ENCODE data around the gene WWTR1. TPM values are rescaled to one million over a fixed set of nuclear protein-coding genes. Genes with fewer than 3 reads are reported as not detected.
A peak's percentile ranks its signal among the peaks of the same experiment; 100 is the strongest.

The WWTR1 gene
- total RNA-seq, 1 donor from 2014 or later = 6.1 TPM

DNA sequence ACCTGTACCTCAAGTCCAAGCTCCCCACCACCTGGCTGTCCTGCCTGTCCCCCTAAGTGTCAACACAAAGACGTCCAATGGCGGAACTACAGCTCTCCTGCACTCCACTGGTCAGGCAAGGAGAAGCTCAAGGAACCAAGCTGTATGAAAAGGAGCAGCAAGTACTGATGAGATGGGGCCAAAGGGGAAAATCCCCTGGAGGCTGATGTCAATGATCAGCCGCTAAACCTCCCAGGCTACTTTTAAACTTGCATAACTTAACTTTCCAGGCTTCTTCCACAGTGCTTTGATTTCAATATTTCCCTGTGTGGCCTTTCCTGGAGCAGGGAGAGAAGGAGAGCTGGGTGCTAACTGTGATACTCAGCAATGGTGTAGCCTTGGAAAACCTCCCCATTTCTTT is 148.3 kb downstream of the WWTR1 start:
- no peak for DNase-seq (ENCODE audit: low spot score in 2 of 2)
- FAIRE-seq = no peak

DNA sequence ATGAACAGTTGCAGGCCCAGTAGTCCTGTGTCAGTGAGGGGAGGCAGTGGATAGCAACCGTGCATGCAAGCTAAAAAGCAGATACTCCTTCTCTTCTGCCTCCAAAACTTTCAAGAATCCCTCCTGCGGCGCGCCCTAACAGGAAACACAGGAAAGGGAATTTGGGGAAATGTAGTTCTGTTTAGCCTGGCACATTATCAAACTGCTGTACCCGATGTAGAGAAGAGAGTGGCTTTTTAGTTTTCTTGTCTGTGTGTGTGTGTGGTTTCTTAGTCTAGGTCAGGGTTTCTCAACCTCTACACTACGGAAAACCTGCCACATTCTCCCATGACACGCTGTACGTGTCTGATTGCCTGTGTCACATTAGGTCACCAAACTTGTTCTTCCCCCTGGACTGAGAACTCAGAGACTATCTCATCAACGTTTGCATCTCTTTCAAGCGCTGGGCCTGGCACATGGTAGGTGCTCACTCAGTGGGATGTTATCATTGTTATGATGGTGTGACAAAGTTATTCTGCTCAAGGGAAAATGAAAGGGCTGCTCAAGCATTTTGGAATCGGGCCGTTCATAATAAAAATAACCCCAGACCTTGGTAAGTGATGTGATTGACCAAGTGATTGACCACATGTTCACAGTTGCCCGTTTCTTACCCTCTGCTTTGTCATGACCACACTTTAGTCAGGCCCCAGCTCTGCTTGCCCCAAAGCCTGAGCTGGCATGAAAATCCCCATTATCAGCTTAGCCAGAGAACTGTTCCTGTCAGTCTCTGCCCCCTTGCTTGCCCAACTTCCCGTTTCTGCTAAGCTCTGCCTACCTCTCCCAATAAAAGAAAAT is 150.1 kb downstream of the WWTR1 start:
- DNase-seq (ENCODE audit: low spot score in 2 of 2) = no peak
- no peak for FAIRE-seq

DNA sequence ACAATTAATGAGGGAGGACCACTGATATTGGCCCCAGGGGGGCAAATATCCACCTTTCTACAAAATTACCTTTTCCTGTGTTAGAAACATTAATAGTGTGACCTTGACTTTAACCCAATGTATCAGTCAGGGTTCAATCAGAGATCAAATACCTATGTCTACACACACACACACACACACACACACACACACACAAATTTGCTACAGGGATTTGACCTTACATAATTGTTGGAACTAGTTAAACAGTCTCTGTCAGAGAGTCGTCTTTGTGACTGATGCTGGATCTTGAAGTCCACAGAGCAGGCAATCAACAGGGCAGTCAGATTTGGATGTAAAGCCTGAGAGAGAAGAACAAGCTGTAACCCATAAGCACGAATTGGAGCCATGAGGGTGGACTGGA is 150.9 kb downstream of the WWTR1 start:
- no peak for FAIRE-seq

DNA sequence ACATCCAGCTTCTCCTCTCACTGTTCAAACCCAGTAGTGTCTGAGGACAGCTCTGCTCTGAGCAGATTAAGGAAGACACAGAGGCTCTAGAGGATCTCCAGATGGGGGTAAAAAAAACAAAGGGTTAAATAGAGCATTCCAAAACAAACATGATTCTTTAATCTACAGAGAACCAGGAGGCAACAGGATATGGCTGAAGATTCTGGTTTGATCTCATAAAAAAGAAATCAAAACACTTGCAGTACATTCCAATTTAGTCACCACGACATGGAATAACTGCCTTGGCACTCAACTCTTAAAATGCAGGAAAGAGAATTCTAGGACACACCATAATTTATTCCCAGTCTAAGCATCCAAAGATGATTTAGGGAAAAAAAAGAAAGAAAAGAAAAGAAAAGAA is 151.3 kb downstream of the WWTR1 start:
- DNase-seq (ENCODE audit: low spot score in 2 of 2) (no peak), FAIRE-seq (no peak)

More for the DNA sequence above, 150.9 kb downstream of the WWTR1 start:
- DNase-seq (ENCODE audit: low spot score in 2 of 2) = no peak

DNA sequence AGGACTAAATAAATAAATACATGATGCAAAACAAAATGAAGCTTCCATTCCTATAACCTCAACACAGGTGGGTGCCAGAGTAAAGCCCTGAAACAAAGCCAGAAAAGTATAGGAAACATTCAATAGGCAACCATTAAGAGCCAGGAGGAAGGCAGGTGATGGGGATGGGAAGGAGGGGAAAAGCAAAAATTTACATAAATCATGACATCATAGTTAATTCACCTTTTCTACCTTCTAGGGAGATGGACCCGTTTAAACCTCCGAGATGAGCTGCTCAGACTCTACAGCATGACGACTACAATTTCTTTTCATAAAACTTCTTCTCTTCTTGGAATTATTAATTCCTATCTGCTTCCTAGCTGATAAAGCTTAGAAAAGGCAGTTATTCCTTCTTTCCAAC is 155.4 kb downstream of the WWTR1 start:
- DNase-seq (ENCODE audit: low spot score in 2 of 2) = no peak
- no peak for FAIRE-seq

DNA sequence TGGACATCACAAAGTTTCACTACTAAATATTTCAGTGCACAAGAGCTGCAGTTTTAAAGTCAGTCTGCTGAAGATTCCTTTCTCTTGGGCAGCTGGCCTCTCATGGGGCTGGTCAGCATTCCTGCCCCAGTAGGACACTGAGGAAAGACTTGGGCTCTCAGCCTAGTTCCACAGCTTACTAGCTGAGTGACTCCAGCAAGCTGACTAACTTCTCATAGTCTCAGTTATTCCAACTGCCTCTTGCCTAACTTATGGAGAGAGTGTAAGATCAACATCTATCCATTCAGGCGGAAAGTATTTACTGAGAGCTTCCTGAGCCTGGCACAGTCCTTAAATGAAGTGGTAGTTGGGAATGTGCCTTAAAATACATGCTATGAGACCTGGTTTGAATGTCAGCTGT is 156.3 kb downstream of the WWTR1 start:
- DNase-seq (ENCODE audit: low spot score in 2 of 2) (no peak), FAIRE-seq (no peak)

DNA sequence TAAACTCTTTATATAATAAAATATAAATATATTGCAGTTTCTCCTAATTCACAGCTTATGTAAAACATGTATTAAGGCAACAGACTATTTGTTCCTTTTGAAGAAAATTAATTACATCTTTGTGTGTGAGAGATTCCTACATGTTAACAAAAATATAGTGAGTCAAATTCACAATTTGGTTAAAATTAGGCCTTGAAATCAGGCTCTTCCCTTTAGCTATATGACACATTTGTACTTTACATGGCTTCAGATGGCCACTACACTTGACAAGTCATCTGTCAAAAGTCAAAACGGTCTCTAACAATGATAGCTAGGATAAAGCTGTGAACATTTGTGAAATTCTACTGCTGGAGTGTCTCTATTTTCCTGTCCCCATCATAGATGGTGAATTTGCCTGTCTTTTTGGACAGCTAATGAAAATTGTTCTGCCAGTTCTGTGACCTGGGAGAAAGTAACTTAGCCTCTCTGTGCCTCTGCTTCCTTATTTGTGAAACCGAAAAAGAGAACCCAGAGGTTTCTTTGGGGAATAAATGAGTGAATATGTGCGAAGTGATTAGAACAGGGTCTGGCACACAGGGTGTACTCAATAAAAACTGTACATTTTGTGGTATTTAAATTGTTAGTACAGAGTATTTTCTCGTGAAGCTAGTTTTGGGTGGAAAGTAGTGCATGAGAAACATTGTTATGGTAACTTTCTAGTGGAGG is 159.7 kb downstream of the WWTR1 start:
- DNase-seq (ENCODE audit: low spot score in 2 of 2) = no peak
- FAIRE-seq = no peak

DNA sequence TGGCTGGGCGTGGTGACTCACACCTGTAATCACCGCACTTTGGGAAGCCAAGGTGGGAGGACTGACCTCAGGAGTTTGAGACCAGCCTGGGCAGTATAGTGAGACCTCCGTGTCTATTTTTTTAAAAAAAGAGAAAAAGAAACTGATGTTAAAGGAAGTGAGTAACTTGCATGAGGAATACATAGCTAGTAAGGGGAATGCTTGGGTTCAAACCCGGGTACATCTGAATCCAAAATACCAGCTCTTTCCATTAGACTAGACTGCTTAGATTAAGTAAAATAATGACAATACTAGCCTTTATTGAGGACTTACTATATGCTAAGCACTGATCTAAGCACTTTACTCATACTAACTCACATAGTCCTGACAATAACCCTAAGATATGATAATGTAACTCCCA is 160.9 kb downstream of the WWTR1 start:
- no peak for FAIRE-seq
- DNase-seq (ENCODE audit: low spot score in 2 of 2) = no peak

DNA sequence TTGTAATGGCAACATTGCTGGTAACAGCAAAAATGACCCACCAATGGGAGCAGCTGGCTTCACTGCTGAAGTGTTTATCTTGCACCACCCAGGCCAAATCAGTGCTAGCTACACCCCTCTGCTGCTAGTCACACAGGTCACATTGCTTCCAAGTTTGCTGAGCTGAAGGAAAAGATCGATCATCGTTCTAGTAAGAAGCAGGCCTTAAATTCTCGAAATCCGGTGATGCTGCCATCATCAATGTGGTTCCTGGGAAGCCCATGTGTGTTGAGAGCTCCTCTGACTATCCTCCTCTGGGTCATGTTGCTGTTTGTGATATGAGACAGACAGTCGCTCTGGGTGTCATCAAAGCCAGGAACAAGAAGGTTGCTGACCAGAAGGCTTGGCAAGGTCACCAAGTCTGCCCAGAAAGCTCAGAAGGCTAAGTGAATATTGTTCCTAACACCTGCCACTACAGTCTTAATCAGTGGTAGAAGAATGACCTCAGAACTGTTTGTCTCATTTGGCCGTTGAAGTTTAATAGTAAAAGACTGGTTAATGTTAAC is 162.2 kb downstream of the WWTR1 start:
- no peak for DNase-seq (ENCODE audit: low spot score in 2 of 2)
- no peak for FAIRE-seq

DNA sequence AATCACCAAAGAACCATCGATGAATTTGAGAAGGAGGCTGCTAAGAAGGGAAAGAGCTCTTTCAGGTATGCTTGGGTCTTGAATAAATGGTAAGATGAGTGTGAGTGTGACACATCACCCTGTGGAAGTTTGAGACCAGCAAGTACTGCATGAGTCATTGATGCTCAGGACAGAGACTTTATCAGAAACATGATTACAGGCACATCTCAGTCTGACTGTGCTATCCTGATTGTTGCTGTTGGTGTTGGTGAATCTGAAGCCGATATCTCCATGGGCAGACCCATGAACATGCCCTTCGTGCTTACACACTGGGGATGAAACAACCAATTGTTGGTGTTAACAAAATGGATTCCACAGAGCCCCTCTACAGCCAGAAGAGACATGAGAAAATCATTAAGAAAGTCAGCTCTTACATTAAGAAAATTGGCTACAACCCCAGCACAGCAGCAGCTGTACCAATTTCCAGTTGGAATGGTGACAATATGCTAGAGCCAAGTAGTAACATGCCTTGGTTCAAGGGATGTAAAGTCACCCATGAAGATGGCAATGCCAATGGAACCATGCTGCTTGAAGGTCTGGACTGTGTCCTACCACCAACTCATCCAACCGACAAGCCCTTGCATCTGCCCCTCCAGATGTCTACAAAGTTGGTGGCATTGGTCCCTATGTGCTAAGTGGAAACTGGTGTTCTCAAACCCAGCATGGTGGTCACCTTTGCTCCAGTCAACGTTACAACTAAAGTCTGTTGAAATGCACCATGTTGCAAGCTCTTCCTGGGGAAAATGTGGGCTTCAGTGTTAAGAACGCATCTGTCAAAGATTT is 162.9 kb downstream of the WWTR1 start:
- DNase-seq (ENCODE audit: low spot score in 2 of 2) (no peak), FAIRE-seq (no peak)

DNA sequence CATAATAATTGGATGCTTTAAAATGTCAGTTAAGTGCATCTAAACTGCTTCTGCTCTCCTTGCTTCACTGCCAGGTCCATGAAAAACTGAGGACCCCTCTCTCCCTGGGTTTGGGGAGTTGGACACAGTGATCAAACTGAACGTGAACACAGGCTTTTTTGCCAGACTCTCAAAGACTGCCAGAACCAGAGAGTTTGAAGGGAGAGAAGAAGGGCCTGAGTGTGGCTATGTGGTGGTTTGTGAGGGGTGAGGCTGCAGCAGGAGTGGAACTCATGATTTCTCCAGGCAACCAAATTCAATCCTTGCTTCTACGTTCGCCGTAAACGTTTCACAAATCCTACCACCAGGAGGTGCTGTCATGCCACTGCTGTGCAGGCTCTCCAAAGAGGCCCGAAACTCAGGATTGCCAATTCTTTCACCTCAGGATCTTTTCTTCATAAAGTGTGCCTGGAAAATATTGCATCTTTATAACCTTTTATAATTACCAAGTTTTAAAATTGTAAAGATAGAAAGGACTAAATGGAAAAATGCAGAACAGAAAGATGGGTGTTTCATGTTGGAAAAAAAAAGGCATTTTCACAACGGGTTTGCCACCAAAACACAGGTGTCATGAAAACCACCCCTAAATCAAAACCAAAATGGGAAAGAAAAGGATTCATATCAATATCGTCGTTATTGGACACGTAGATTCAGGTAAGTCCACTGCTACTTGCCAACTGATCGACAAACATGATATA is 163.6 kb downstream of the WWTR1 start:
- DNase-seq (ENCODE audit: low spot score in 2 of 2) (peak in 1 of 2 donors; percentile 41), FAIRE-seq (no peak)

DNA sequence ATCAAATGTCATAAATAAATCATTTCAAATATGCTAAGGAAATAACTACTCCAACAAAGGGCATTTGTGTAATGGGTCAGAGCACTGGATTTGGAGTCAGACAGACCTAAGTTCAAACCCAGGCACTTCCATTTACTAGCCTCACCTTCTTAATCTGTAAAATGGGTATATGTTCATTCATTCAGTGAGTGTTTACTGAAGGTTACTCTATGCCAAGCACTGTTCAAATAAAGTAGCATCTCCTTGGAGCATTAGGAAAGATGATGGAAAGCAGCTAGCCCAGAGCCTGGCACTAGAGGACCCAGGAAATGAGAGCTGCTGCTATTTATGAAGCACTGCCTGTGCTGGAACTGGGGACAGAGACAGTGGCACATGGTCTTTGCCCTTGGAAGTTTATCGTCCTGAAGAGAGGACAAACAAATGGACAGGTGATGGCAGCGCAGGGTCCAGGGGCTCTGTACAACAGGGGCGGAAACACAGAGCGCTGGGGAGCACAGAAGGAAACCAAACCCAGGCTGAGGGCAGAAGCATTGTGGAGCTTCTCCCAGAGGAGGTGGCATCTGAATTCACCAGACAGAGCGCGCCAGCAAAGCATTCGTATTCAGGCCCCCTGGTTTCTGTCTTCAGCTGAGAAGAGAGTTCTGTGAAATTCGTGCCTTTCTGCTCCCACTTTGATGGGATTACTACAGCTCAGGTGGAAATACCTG is 164.4 kb downstream of the WWTR1 start:
- DNase-seq (ENCODE audit: low spot score in 2 of 2) (no peak), FAIRE-seq (no peak)

DNA sequence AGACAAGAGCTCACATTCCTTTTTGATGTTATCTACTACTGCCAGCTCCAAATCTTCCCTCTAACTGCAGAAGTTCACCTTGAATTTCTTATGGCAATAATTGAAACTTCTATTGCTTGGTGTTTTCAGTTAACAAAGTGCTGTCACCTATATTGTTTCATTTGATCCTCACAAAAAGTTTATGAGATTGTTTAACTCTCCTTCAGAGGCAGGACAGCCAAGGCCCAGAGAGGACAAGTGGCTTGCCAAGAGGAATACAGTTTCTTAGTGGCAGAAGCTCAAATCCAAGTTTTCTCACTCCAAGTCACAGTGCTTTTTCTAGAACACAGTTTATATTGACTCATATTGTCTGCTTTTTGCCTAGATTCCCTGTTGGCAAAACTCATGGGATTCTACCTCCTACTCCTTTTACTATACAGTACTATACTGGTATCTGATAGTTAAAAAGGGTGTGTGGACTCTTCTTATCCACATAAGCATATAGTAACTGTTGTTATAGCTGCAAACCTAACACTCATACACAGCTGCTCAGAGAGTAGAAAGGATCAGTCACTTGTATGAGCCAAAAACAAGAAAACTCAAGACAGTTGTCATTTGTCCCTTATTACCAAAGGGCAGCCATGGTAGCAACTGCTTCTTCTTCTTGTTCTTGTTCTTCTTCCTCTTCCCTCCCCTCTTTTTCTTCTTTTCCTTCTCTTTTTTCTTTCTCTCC is 167.4 kb downstream of the WWTR1 start:
- no peak for DNase-seq (ENCODE audit: low spot score in 2 of 2)
- FAIRE-seq = no peak

DNA sequence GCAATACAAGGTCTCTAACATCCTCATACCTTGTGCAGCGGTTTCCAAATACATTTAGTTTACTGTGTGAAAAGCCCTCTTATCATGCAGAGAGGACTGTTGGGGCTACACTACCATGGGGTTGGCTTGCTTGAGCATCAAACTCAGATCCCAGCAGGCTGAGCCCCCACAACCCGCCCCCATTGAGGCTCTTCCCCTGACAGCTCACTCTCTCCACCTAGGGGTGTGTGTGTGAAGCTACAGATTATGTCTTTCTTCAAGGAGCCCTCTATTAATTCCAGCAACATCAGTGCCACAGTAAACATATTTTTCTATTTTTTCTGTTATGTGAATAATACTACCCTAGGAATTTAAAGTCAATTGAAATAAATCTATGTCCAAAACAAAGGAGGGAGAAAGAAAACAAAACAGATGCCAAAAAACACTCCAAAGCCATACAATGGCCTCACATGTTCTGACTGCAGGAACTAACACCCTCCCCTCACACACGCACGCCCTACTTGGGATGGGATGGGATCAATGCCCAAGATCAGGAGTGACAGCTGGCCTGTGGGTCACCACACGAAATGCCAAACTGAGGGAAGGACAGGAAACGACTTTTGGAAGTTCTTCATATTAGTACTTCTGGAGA is 168.7 kb downstream of the WWTR1 start:
- DNase-seq (ENCODE audit: low spot score in 2 of 2) (no peak), FAIRE-seq (no peak)

DNA sequence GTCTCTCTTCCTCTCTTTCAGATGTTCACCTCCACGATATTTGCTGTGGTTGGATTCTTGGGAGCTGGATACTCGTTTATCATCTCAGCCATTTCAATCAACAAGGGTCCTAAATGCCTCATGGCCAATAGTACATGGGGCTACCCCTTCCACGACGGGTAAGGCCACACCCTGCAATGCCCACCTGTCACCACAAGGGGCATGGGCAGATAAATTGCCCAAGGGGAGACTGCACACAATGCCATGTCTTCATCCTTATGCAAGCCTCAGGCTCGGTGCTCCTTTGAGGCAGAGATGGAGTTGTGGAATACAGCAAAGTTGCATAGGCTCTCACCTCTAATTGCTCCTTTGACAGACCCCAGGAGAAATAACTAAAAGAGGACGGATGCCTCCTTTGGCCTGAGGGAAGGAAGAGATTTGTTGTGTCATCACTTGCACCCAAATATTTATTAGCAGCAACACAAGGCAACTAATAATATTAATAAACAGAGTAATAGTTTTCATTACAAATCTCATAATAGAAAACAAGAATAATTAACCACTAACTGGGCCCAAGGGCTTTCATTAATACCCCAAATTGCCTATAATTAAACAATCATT is 170.1 kb downstream of the WWTR1 start:
- no peak for DNase-seq (ENCODE audit: low spot score in 2 of 2)
- FAIRE-seq = no peak

DNA sequence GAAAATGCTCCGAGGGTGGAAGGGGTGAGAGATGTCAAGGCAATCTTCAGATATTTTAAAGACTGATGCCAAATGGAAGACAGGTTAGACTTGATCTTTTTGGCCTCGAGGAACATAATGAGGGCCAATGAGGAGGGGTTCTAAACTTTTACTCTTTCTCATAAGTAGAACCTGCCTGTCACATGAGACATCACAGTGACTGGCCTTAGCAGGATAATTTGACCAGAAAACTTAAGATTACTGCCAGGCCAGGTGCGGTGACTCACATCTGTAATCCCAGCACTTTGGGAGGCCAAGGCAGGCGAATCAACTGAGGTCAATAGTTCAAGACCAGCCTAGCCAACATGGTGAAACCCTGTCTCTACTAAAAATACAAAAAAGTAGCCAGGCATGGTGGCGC is 171.1 kb downstream of the WWTR1 start:
- DNase-seq (ENCODE audit: low spot score in 2 of 2) (no peak), FAIRE-seq (no peak)

DNA sequence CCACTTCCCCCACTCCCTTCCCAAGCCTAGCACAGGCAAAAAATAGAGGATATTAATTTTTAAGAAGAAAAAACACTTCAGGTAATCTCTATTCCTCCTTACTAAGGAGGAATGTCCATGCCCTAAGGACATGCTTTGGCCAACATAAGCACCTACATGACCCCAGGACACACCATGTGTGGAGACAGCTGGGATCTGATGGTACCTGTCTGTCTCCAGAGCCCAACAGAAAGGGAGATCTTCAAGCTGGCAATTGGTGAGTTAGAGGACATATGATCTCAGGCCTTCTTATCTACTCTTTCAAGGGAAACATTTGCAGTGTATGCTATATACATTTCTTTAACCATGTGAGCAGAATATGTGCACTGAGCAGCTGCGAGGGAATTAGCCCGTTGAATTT is 176.3 kb downstream of the WWTR1 start:
- DNase-seq (ENCODE audit: low spot score in 2 of 2) (no peak), FAIRE-seq (no peak)

DNA sequence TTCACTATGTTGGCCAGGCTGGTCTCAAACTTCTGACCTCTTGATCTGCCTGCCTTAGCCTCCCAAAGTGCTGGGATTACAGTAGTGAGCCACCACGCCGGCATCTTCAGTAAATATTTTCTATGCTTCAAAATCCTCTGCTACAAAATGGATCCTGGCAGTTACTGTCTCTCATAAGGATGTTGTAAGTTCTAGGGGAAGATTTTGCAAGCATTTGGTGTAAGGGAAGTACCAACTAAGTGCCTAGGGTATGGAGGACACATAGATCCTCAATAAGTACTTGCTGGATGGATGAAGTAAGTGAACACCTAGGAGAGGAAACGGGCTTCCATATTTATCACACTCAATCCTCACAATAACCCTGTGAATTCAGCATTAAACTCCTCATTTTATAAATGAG is 176.8 kb downstream of the WWTR1 start:
- FAIRE-seq (no peak), DNase-seq (ENCODE audit: low spot score in 2 of 2) (no peak)
